GM23338 (cell line): ENCODE data around the gene SBF1. TPM values are rescaled to one million over a fixed set of nuclear protein-coding genes. Genes with fewer than 3 reads are reported as not detected.

Source experiments
- CREB1 ChIP-seq: fragments of 250-450 bp; sonication (Bioruptor Pico); IDR thresholded peaks from 2 replicates; pipeline ENCODE4 v1.5.0; 2020; ENCODE audit warnings: low read depth, mild to moderate bottlenecking, moderate library complexity
- CTCF ChIP-seq, 2 experiments: fragments of 200-600 bp in 1 of 2; sonication (generic) in 1 of 2; conservative IDR thresholded peaks; 2 replicates each; pipeline versions ENCODE4 v1.5.1 to v1.6.1; 2016 to 2017; ENCODE audit warnings: antibody characterized with exemption in 2 of 2, low read depth in 2 of 2, mild to moderate bottlenecking in 2 of 2, moderate library complexity in 1 of 2
- ETS1 ChIP-seq: IDR thresholded peaks from 2 replicates; pipeline ENCODE4 v1.6.1; 2016; ENCODE audit warnings: antibody characterized with exemption
- EZH2 ChIP-seq: fragments of 200-600 bp; sonication (generic); IDR thresholded peaks from one replicate; pipeline ENCODE4 v1.8.0; 2017; ENCODE audit warnings: antibody characterized with exemption, mild to moderate bottlenecking, low read depth; ENCODE audit not compliant: unreplicated experiment
- JUNB ChIP-seq: IDR thresholded peaks from one replicate; pipeline ENCODE4 v1.6.1; 2016; ENCODE audit warnings: antibody characterized with exemption; ENCODE audit not compliant: unreplicated experiment
- POLR2AphosphoS5 ChIP-seq: IDR thresholded peaks from 2 replicates; pipeline ENCODE4 v1.6.1; 2016; ENCODE audit warnings: antibody characterized with exemption, low read depth
- STAT1 ChIP-seq: IDR thresholded peaks from one replicate; pipeline ENCODE4 v1.6.1; 2016; ENCODE audit warnings: antibody characterized with exemption; ENCODE audit not compliant: unreplicated experiment
- ZNF114 ChIP-seq: fragments of 250-450 bp; sonication (Bioruptor Pico); IDR thresholded peaks from 2 replicates; pipeline ENCODE4 v1.5.0; 2020; ENCODE audit warnings: mild to moderate bottlenecking, moderate library complexity
- ZNF331 ChIP-seq: fragments of 250-450 bp; sonication (Bioruptor Pico); IDR thresholded peaks from 2 replicates; pipeline ENCODE4 v1.5.0; 2020; ENCODE audit warnings: low read depth, mild to moderate bottlenecking, moderate library complexity
- ZNF462 ChIP-seq: fragments of 250-450 bp; sonication (Bioruptor Pico); IDR thresholded peaks from 2 replicates; pipeline ENCODE4 v1.5.0; 2020; ENCODE audit warnings: mild to moderate bottlenecking, moderate library complexity
- polyA plus RNA-seq: library from polyadenylated mRNA; unstranded; fragments of >200 nt; fragmentation: Nextera tagmentation; extraction: Ambion mirVana; gene quantifications from 2 replicates; pipeline ENCODE4 v1.2.1, GENCODE V29; 2016
- total RNA-seq: library from RNA; depleted of rRNA; stranded (reverse); fragments of >200 nt; shearing (Covaris generic); gene quantifications from 2 replicates; pipeline ENCODE4 v1.2.3, GENCODE V29; 2014

The SBF1 gene
- total and polyA plus RNA-seq, 2 experiments from 2014 or later: 26.5 to 85.4 TPM

GRCh38 chr22:50504369-50505211 is 29.8 kb upstream of the SBF1 start (continued):
- TF ChIP-seq ZNF462 (CRISPR knock-in tag) (no peak), EZH2 (no peak), POLR2AphosphoS5 (no peak), ZNF114 (CRISPR knock-in tag) (no peak), CREB1 (CRISPR knock-in tag) (no peak), JUNB (no peak), CTCF (conservative IDR thresholded peaks at IDR 0.05; ENCODE audit: low read depth in 2 of 2) (no peak), STAT1 (no peak), ZNF331 (CRISPR knock-in tag) (no peak), ETS1 (no peak)
